GM21737 (cell line): ENCODE results near the gene FBLN7.

Experiments used
- ATAC-seq: cut with Tn5 transposase; IDR thresholded peaks from one replicate; pipeline ENCODE4 v1.9.1; 2021; ENCODE audit warnings: mild to moderate bottlenecking, moderate library complexity; ENCODE audit not compliant: unreplicated experiment

The FBLN7 gene

DNA sequence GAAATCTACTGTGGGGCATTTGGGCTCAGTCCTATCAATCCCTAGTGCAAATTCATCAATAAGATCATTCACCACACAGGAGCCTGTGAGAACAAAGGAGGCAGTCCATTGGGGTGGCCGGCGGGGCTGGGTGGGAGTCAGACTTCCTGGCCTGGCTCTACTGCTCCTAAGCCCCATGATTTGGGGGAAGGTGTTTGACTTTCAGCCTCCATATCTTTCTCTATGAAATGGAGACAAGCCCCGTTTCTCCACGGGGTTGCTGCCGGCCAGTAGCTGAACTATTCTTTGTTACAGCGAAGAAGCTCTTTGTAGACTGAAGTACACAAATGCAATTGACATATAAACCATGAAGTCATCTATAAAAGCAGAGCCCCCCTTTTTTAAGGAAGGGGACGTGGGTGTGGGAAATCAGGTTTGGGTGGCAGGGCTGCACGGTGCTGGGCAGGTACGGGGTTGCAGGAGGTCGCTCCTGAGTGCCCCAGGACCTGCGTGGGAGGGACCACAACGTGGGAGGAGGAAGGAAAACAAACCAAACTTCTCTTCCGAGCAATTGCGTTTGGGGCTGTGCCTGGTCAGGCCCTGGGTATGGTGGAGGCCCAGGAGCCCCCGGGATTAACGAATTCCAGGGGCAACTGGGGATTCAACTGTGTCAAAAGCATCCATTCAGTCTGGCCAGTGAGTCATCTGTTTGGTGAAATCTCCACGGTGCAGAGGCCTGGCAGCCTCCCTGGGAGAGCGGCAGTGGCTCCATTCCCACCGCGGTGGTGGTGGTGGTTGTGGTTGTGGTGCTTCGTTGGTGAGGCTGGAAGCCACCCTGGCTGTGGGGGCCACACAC, 18.2 kb downstream of the FBLN7 start:
- no peak for ATAC-seq

DNA sequence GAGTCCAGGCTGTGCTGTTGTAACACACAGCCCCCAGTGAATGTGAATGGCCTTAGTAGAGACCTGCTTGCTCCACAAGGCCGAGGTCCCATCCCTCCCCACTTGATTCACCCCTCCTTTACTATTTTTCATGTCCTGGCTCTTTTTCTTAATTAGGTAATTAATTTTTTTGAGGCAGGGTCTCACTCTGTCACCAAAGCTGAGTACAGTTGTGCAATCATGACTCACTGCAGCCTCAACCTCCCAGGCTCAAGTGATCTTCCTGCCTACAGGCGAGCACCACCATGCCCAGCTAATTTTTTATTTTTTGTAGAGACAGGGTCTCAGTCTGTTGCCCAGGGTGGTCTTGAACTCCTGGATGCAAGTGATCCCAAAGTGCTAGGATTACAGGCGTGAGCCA, 19.3 kb downstream of the FBLN7 start:
- ATAC-seq = no peak

DNA sequence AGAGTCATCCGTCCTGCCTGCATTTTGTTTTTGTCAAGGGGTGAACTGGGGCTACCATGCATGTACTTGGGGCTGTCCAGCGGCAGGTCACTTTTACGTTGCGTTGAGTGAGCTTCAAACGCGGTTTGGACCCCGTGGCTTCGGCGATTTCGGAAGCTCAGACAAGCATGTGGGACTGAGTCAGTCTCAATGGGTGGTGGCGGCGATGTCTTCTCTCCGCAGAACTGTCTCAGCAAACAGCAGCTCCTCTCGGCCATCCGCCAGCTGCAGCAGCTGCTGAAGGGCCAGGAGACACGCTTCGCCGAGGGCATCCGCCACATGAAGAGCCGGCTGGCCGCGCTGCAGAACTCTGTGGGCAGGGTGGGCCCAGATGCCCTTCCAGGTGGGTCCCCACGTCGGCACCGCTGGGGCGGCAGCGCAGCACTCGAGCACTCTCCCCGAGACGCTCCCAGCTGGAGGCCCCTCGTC, 21.3 kb downstream of the FBLN7 start:
- no peak for ATAC-seq

DNA sequence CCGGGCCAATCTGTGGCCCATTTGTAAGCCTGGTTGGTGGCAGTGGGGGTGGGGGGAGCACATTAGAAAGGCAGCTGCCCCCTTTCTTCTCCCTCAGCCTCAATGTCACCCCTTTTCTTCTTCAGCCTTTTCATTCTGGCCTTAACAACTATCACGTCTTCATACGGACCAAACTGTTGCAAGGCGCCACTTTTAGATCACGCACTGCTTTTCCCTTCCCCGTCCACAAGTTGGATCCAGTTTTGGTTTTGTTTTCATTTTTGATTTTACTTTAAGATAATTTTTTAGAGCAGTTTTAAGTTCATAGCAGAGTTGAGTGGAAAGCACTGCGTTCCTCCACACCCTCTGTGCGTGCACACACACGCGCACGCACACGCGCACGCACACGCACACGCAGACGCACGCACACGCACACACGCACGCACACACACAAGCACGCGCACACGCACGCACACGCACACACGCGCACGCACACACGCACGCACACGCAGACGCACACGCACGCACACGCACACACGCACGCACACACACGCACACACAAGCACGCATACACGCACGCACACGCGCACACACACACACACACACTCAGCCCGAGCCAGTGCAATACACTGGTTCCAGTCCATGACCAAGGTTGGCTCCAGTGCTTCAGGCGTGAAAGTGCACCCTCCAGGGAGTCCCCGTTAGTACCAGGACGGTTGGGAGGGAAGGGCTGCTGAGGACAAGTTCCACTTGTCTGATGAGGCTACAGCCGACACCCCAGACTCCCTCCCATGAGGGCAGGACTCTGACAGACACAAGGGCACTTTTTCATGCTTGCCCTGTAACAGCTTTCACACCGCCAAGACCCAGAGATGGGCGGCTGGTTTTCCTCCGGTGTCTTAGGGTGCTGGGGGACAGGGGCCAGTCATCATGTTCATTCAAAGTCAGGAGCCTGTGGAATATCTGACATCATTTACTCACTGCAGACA, 22.4 kb downstream of the FBLN7 start:
- ATAC-seq = no peak

DNA sequence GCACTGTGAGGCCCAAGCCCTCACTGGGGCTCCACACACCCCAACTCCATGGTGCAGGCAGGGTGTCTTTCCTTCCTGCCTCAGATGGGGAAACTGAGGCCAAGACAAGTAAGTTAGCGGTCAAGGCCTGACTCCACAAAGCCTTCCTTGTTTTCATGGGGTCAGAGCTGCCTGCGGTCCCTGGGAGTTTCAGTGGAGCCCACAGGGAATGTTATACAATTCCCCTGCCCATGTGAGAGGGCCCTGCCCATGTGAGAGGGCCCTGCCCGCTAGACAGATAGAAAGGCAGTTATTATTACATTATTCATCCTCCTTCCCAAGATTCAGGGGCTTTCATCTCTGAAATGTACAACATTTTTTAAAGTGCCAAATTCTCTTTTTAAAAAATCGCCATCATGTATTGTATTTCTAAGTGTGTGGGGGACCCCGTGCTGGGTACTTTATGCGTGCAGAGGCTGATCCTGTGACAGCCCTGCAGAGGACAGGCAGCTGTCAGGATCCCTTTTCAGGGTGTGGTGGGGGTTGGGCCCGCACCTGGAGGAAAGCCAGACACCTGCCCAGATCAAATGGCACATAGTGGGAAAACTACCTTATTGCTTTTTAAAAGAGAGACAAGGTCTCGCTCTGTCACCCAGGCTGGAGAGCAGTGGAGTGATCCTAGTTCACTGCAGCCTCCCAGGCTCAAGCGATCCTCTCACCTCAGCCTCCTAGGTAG, 23.4 kb downstream of the FBLN7 start:
- no peak for ATAC-seq

DNA sequence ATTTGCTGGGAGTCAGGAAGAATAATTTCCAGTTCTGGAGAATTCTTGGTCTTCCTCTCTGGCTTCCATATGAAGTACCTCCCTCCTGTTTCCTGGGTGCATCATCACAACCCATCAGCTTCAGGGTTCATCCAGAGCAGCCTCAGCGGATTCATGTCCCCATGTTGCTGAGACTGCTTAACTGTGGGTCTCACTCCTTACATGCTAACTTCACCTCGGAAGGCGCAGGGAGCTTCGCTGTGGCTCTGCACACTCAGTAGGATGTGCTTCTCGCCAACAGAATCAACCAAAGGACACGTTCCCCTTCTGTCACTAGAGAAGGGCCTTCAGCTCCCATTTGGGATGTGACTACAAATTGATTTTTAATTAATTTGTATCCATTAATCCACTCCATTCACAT, 24.2 kb downstream of the FBLN7 start:
- ATAC-seq = no peak

DNA sequence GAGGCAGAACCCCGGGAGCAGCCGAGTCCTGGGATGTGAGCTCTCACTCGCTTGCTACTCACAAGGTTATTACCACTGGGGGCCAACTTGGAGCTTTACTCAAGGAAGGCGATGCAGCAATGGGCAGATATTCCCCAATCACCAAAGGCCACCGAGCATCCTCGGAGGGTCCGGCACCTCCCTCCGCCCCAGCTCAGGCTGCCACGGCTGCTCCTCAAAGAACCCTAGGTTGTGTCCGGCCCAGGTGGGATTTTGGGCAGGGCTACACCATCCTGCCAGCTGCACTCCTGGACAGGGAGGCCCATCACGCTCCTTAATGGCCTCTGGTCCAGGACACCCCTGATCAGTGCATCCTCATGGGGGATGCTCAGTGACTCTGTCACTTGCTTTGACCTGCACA, 24.8 kb downstream of the FBLN7 start:
- ATAC-seq = no peak

DNA sequence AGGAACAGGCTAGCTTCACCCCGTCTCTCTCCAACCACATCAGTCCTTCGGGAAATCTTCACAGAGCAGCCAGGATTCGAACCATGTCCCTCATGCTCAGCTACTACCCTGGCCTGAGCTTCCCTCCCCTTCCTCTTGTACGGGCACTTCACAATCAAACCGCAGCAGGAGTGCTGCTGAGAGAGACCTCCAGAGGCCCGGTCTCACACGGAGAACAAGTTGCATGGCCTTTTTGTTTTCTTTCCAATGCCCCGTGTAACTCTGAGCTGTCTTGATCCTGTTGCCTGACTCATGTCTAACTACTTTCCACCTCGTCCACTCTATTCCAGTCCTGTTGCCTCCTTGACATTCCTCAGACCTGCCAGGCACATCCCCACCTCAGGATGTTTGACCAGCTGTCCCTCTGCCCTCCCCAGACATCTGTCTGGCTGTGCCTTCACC, 25.4 kb downstream of the FBLN7 start:
- no peak for ATAC-seq

DNA sequence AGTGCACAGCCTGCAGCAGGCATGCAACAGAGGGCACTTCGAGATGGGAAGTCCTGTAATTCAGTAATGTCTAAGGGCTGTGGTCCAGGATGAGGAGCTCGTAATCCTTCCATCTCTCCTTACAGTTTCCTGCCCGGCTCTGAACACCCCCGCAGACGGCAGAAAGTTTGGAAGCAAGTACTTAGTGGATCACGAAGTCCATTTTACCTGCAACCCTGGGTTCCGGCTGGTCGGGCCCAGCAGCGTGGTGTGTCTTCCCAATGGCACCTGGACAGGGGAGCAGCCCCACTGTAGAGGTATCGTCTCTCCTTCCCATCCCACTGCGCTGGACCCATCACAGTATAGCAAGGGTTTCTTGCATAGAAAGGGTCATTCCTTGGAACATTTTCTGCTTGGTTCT, 26.7 kb downstream of the FBLN7 start:
- ATAC-seq = no peak

DNA sequence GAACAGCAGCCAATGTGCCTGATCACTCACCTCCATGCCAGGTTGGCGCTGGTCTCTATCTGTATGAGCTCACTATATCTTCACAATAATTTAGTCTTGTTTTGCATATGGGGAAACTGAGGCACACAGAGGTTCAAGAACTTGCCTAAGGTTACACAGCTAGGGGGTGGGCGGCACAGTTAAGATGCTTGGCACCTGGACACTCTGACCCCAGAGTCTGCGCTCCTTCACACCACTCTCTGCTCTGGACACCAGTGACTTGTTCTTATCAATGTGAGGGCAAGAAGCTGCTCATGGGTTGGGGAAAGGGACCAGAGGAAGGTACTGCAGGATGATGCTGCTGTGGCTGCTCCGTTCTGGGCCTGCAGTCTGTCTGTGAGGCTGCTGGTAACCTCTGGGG, 27.1 kb downstream of the FBLN7 start:
- no peak for ATAC-seq

DNA sequence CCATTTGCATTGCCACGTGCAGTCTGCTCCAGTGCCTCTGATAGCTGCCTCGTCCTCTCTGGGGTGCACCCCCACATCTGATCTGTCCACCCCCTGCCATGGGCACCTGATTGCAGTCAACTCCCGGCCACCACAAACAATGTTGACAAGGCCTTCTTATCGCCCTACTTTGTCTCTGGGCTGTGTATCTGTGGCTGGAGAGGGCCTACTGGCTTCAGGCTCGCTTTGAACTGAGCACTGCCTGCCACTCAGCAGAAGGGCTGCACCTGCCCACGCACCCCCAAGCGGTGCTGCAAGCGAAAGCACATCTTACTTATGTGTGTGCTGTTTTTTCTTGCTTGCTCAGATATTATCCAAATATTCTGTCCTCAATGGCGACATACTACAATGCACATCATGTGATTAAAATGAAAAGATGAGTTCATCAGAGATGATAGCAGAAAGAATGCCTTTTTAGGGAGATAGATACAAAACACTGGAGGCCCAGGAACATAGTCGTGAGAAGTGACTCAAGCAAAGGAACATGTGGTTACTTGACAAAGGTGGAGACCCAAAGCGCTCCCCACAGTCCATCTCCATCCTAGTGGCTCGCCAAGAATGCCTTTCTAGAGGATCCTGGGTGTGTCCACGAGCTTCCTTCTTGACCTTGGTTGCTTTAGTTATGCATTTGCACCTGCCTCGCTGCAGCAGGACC, 28.8 kb downstream of the FBLN7 start:
- no peak for ATAC-seq

DNA sequence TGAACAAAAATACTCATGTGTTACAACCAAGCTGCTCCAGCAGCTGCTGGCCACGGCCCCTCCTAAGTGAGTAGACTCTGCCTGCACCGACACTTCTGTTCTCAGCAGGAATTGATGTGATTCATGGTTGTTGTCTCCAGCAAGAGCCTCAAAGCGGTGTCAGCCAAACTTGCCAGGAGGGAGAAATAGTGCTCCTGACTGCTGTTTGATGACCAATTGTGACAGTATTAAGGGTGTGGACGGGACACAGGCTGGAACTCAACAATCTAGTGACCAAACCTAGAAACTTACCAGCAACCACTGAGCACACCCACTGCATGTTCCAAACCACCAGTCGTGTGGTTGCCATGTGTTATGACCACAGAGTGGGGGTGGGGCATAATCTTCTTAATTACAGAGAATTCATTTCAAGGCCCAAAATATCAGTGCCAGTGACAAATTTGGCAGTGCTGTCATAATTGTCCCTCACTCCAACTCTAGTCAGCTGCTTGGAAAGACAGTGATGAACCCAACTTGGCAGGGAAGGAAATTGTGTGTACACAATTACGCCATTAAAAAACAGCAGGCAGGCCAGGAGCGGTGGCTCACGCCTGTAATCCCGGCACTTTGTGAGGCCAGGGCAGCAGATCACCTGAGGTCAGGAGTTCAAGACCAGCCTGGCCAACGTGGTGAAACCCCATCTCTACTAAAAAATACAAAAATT, 30.4 kb downstream of the FBLN7 start:
- no peak for ATAC-seq

DNA sequence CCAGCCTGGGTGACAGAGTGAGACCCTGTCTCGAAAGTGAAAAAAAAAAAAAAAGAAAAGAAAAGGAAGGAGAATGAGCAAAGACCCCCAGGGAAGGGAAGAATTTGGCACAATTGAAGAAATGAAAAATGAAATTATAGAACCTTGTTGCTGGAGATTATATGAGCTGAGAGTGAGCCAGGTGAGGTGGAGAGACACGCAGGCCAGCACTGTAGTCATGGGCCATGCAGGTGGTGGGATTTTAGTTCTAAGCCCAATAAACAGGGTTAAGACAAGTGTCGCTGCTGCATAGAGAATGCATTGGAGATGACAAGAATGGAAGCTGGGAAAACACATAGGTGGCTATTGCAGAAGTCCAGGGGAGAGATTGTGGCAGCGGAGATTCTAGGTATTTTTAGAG, 32.3 kb downstream of the FBLN7 start:
- ATAC-seq = no peak

DNA sequence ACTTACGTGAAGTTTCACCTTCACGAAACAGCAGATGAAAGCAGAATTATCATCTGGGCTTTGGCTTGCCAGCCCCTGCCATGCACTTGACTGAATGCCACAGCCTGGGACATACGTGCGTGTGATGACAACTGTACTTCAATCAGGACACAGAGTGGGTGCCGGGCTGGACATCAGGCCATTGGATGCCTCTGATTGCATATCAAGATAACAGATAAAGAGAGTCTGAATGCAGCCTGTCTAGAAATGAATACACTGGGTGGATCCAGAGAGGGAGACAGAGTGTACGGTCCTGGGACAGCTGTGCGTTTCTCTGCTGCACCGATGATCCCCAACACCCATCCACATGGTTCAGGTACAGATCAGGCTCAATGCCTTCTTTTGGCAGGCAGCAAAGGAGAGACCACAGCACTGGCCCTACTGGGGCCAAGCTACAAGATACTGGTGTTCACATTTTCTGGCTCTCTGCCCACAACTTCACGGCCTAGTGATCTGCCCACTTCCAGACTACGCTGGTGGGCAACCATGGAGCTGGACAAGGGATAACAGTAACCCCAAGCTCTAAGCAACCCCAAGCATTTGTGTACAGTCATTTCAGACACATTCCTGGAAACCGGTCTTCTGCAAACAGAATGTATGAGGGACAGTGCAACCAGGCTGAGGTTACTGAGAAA, 35.6 kb downstream of the FBLN7 start:
- no peak for ATAC-seq

DNA sequence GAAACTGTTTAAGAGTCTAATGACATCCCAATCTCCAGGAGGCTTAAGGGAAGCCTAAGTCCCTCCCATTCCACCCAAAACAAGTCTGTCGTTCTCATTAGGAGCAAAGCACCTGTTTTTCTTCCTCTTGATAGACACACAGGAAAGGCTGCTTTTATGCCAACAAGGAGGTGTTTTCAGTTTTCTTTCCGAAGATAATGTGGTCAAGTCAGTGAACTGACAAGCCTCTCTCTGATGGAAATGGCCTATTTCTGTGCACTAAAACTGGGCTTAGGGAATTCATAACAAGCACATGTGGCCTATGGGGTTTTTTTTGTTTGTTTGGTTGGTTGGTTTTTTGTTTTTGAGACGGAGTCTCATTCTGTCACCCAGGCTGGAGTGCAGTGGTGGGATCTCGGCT, 36.2 kb downstream of the FBLN7 start:
- ATAC-seq = no peak

DNA sequence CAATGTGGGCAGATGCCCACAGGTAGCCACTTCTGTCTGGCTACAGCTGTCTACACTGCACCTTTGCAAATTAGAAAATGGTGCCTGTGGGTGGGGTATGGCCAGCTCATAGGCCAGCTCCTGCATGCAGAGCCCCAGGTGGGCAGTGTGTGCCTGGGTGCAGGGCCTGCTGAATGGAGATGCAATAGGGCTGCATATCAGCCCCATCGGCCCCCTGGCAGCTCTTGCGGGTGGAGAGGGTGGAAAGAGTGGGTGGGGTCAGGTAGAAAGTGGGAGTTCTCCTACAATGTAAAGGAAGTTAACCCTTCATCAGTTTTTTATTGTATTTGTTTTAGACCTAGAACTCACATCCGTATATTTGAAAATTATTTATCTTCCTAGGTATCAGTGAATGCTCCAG, 37.1 kb downstream of the FBLN7 start:
- ATAC-seq = no peak

DNA sequence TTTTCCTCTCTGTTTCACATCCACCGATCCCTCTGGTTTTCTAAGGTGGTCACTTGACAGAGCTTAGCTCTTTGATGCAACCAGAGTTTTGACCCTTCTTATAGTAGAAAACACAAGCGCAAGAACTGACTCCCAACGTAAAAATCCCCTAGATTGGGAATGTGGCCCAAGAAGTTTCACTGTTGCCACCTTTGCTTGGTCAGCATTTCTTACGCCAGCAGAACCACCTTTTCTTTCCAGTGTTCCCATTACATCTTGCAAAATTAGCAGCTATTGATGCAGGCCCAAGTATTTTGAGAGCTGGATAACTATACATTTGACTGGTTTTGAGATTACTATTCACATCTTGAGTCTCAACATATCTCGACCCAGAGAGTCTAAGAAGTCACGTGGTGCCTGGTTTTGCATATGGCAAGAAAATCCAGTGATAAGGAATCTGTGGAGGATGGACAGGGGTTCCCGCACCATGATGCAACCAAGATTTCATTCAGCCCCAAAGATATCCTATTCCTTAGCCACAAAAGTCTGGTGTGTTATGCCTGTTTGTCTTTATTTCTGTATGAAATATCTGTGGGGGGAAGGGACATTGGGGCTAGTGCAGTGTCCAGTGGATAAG, 37.9 kb downstream of the FBLN7 start:
- ATAC-seq = no peak

DNA sequence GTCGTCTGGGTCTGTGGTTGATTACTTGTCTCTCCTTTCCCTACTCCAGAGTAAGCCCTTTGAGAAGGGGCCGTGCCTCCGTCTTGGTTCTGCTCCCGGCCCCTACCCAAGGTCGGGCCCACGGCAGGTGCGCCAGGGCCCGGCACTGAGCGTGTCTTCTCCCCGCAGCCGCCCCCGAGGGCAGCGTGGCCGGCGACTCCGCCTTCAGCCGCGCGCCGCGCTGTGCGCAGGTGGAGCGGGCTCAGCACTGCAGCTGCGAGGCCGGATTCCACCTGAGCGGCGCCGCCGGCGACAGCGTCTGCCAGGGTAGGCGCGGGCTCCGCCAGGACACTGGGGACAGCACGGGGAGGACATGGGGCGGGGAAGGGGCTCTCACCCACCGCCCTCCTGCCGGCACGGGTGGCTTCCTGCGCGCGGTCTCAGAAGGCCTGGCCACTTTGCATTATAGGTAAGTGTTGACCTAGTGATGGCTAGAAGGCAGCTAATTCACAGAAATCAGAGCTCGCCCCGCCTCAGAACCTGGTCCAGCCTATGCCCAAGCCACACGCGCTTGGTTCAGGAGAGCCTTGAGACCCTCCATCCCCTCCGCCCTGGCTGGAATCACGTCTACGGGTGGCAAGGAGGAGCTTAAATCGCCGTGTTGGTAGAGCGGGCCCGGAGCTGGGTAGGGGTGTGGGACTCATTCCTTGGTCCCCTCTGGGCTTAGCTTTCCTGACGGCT, 43.5 kb downstream of the FBLN7 start:
- ATAC-seq = no peak
